ENCODE results near the gene PRRT1.

The PRRT1 gene

DNA sequence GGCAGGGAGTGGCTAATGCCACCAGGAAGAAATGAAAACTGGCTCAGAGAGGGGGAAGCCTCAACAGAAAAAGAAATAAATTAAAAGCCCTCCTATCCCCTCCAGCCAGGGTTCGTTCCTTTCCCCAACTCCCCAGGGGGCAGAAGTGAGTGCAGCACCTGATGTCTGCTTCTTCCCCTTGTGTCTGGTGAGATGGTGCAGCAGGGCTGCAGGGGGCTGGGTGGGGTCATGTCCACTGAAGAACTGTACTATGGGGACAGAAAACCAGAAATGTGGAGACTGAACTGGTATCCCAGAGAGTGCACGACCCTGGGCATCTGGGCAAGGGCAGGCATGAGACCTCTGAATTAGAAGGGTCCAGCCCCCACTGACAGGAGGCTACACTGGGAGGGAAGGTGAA lies 16.6 kb upstream of the PRRT1 start:
- Histone ChIP-seq H3K27me3 (ENCODE audit: control insufficient read depth, insufficient read depth, low read length) (no peaks in the 10 kb centered on the region), H3K4me1 (ENCODE audit: control insufficient read depth, insufficient read depth, low read length) (peaks cover 11% of the 10 kb centered on the region), H3K36me3 (ENCODE audit: insufficient read depth, low read length) (peaks cover 29% of the 10 kb centered on the region), H3K9me3 (replicated peaks; ENCODE audit: low read length) (no peaks in the 10 kb centered on the region), H3K4me2 (ENCODE audit: low read length) (no peak overlapping the region), H3K4me3 (ENCODE audit: low read length) (no peak overlapping the region), H3K9ac (ENCODE audit: low read depth, low read length) (no peak overlapping the region)

DNA sequence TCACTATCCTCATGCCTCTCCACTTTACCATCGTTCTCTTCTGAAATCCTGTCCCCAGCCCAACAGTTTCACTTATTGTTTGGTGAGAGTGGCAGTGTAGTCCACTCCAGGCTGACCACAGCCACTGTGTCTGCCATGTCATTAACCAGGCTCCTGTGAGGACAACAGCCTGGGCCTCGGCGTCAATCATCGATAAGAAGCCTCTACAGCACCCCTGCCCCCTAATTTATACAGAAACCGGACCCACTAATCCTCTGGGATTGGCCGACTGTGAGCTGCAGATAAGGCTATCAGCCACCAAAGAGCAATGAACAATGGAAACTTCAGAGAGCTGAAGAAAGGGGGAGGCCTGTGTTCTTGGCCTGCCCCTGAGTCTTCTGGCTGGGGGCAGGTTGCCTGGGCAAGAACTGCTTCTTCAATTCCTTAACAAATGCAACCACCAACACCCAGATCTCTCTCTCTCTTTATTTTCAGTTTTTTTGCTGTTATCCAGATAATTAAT lies 16.1 kb upstream of the PRRT1 start:
- Histone ChIP-seq H3K9ac (ENCODE audit: low read depth, low read length) (no peak overlapping the region), H3K4me2 (ENCODE audit: low read length) (no peak overlapping the region), H3K9me3 (replicated peaks; ENCODE audit: low read length) (no peaks in the 10 kb centered on the region), H3K4me1 (ENCODE audit: control insufficient read depth, insufficient read depth, low read length) (peaks cover 11% of the 10 kb centered on the region), H3K27me3 (ENCODE audit: control insufficient read depth, insufficient read depth, low read length) (no peaks in the 10 kb centered on the region), H3K4me3 (ENCODE audit: low read length) (no peak overlapping the region), H3K36me3 (ENCODE audit: insufficient read depth, low read length) (peaks cover 29% of the 10 kb centered on the region)

DNA sequence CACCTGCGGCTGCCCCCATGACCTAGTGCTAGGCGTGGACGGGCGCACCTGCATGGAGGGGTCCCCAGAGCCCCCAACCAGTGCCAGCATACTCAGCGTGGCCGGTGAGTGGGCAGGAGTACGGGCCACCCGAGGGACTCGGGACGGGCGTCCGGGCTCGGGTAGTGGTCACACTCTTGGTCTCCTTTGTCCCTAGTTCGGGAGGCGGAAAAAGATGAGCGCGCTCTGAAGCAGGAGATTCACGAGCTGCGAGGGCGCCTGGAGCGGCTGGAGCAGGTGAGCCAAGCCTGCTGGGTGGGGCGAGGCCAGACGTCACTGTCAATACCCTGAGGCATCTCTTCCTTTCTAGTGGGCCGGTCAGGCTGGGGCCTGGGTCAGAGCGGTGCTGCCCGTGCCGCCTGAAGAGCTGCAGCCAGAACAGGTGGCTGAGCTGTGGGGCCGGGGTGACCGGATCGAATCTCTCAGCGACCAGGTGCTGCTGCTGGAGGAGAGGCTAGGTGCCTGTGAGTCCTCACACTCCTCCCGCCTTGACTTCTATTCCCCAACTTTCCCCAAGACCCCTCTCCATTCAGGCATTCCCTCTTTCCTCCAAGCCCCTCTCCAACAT lies 15.5 kb upstream of the PRRT1 start:
- Histone ChIP-seq H3K9ac (ENCODE audit: low read depth, low read length) (no peak overlapping the region), H3K36me3 (ENCODE audit: insufficient read depth, low read length) (peaks cover 29% of the 10 kb centered on the region), H3K27me3 (ENCODE audit: control insufficient read depth, insufficient read depth, low read length) (no peaks in the 10 kb centered on the region), H3K4me2 (ENCODE audit: low read length) (no peak overlapping the region), H3K4me1 (ENCODE audit: control insufficient read depth, insufficient read depth, low read length) (peaks cover 11% of the 10 kb centered on the region), H3K4me3 (ENCODE audit: low read length) (no peak overlapping the region), H3K9me3 (replicated peaks; ENCODE audit: low read length) (no peaks in the 10 kb centered on the region)

- Histone ChIP-seq H3K4me1 (ENCODE audit: control insufficient read depth, insufficient read depth, low read length) (peaks cover 11% of the 10 kb centered on the region), H3K27me3 (ENCODE audit: control insufficient read depth, insufficient read depth, low read length) (no peaks in the 10 kb centered on the region), H3K4me2 (ENCODE audit: low read length) (no peak overlapping the region), H3K36me3 (ENCODE audit: insufficient read depth, low read length) (peaks cover 29% of the 10 kb centered on the region), H3K9me3 (replicated peaks; ENCODE audit: low read length) (no peaks in the 10 kb centered on the region), H3K9ac (ENCODE audit: low read depth, low read length) (no peak overlapping the region), H3K4me3 (ENCODE audit: low read length) (no peak overlapping the region)
Measured at GRCh38 chr6:32166411-32167061, 14.8 kb upstream of the PRRT1 start.

DNA sequence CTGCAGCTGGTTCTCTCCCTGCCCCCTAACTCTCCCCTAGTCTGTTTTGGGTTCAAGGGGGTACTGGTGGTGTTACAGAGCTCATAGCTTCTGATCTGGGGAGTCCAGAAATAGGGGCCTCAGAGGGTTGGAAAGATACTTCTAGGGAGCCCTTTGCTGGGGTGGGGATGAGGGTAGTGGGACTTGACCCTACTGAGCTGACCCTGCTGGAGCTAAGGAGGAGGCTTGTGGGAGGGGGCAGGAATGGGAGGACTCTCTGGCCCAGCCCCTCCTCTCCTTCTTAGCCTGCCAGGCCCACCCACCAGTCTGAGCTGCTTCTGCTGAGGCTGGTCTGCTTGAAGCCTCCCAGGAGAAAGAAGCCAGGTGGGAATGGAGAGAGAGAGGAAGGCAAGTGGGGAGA lies 12.6 kb upstream of the PRRT1 start, which contains the start of gene EGFL8:
Gene EGFL8, plus strand, starts transcription at position 301 of the 400 bp plus-strand sequence. CDS start 1,571 bp downstream, outside the sequence.
- Histone ChIP-seq H3K4me2 (ENCODE audit: low read length) (no peak within 1 kb of the TSS), H3K9ac (ENCODE audit: low read depth, low read length) (no peak within 1 kb of the TSS), H3K4me3 (ENCODE audit: low read length) (no peak within 1 kb of the TSS), H3K4me1 (ENCODE audit: control insufficient read depth, insufficient read depth, low read length) (peaks cover 11% of the 10 kb centered on the region), H3K27me3 (ENCODE audit: control insufficient read depth, insufficient read depth, low read length) (no peaks in the 10 kb centered on the region), H3K36me3 (ENCODE audit: insufficient read depth, low read length) (peaks cover 10% of the 10 kb centered on the region), H3K9me3 (replicated peaks; ENCODE audit: low read length) (no peaks in the 10 kb centered on the region)

GRCh38 chr6:32163559-32164258 lies 12.0 kb upstream of the PRRT1 start:
- peaks cover 10% of the 10 kb centered on the region for H3K36me3 ChIP-seq (ENCODE audit: insufficient read depth, low read length)
- H3K27me3 ChIP-seq (ENCODE audit: control insufficient read depth, insufficient read depth, low read length) = no peaks in the 10 kb centered on the region
- H3K4me2 ChIP-seq (ENCODE audit: low read length) = no peak overlapping the region
- H3K9ac ChIP-seq (ENCODE audit: low read depth, low read length) = no peak overlapping the region
- no peak overlapping the region for H3K4me3 ChIP-seq (ENCODE audit: low read length)
- H3K9me3 ChIP-seq (replicated peaks; ENCODE audit: low read length) = no peaks in the 10 kb centered on the region
- H3K4me1 ChIP-seq (ENCODE audit: control insufficient read depth, insufficient read depth, low read length) = peaks cover 5% of the 10 kb centered on the region

DNA sequence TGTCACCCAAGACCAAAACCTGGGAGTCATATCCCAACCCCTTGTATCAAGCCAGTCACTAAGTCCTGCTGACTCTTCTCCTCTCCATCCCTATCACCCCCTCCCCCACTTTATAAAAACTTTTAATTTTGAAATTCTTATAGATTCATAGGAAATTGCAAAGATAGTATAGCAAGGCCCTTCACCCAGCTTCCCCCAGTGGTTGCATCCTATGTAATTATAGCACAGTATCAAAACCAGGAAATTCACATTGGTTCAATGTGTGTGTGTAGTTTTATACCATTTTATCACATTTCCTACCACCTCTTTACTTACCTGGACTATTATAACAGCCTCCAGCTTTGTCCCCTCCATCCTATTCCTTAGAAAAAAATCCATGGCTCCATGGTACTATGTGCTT lies 6.3 kb upstream of the PRRT1 start:
- Histone ChIP-seq H3K4me1 (ENCODE audit: control insufficient read depth, insufficient read depth, low read length) (peaks cover 16% of the 10 kb centered on the region), H3K4me3 (ENCODE audit: low read length) (no peak overlapping the region), H3K36me3 (ENCODE audit: insufficient read depth, low read length) (peaks cover 18% of the 10 kb centered on the region), H3K9ac (ENCODE audit: low read depth, low read length) (no peak overlapping the region), H3K9me3 (replicated peaks; ENCODE audit: low read length) (no peaks in the 10 kb centered on the region), H3K27me3 (ENCODE audit: control insufficient read depth, insufficient read depth, low read length) (no peaks in the 10 kb centered on the region), H3K4me2 (ENCODE audit: low read length) (no peak overlapping the region)

DNA sequence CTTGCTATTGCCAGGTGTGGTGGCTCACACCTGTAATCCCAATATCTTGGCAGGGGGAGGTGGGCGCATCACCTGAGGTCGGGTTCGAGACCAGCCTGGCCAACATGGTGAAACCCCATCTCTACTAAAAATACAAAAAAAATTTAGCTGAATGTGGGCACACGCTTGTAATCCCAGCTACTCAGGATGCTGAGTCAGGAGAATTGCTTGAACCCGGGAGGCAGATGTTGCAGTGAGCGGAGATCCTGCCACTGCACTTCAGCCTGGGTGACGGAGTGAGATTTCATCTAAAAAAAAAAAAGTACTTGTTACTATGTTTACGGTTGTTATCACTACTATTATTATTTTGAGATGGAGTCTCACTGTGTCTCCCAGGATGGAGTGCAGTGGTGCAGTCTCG lies 5.2 kb upstream of the PRRT1 start:
- no peaks in the 10 kb centered on the region for H3K27me3 ChIP-seq (ENCODE audit: control insufficient read depth, insufficient read depth, low read length)
- H3K9me3 ChIP-seq (replicated peaks; ENCODE audit: low read length) = no peaks in the 10 kb centered on the region
- H3K9ac ChIP-seq (ENCODE audit: low read depth, low read length) = no peak overlapping the region
- H3K4me1 ChIP-seq (ENCODE audit: control insufficient read depth, insufficient read depth, low read length) = peaks cover 28% of the 10 kb centered on the region
- no peak overlapping the region for H3K4me3 ChIP-seq (ENCODE audit: low read length)
- H3K4me2 ChIP-seq (ENCODE audit: low read length) = no peak overlapping the region
- peaks cover 18% of the 10 kb centered on the region for H3K36me3 ChIP-seq (ENCODE audit: insufficient read depth, low read length)

DNA sequence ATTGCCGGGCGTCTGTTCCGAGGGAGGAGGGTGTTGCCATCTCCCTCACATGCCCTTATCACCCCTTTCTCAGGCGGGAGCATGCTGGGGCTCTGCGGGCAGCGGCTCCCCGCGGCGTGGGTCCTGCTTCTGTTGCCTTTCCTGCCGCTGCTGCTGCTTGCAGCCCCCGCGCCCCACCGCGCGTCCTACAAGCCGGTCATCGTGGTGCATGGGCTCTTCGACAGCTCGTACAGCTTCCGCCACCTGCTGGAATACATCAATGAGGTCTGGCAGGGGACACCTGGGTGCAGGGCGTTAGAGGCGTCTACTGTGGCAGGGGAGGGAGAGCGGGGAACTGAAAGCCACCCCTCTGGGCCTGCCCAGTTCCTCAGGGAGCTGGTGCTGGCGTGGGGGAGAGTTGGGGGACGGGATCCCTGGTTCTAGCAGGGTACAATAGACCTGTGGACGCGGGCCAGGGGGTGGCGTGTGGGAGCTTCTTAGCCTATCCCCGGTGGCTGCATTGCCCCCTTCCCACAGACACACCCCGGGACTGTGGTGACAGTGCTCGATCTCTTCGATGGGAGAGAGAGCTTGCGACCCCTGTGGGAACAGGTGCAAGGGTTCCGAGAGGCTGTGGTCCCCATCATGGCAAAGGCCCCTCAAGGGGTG lies 2.9 kb upstream of the PRRT1 start:
- Histone ChIP-seq H3K27me3 (ENCODE audit: control insufficient read depth, insufficient read depth, low read length) (peaks cover 6% of the 10 kb centered on the region), H3K4me2 (ENCODE audit: low read length) (peak overlapping the region; percentile 94), H3K9me3 (replicated peaks; ENCODE audit: low read length) (no peaks in the 10 kb centered on the region), H3K36me3 (ENCODE audit: insufficient read depth, low read length) (peaks cover 18% of the 10 kb centered on the region), H3K4me3 (ENCODE audit: low read length) (peak overlapping the region; percentile 86), H3K4me1 (ENCODE audit: control insufficient read depth, insufficient read depth, low read length) (peaks cover 28% of the 10 kb centered on the region), H3K9ac (ENCODE audit: low read depth, low read length) (peak overlapping the region; percentile 82)

- peaks cover 9% of the 10 kb centered on the region for H3K27me3 ChIP-seq (ENCODE audit: control insufficient read depth, insufficient read depth, low read length)
Measured at GRCh38 chr6:32153564-32154513, 2.1 kb upstream of the PRRT1 start, which contains the start of gene PPT2. Gene PPT2, plus strand, starts transcription at chr6:32154141. Its CDS starts 454 bp downstream, at chr6:32154595.

More at GRCh38 chr6:32153564-32154513, 2.1 kb upstream of the PRRT1 start, which contains the start of gene PPT2:
- peaks cover 18% of the 10 kb centered on the region for H3K36me3 ChIP-seq (ENCODE audit: insufficient read depth, low read length)
- peak within 1 kb of the TSS; percentile 94 for H3K4me2 ChIP-seq (ENCODE audit: low read length)
- H3K4me3 ChIP-seq (ENCODE audit: low read length) = peak within 1 kb of the TSS; percentile 86
- peaks cover 28% of the 10 kb centered on the region for H3K4me1 ChIP-seq (ENCODE audit: control insufficient read depth, insufficient read depth, low read length)
- H3K9ac ChIP-seq (ENCODE audit: low read depth, low read length) = peak within 1 kb of the TSS; percentile 82
- no peaks in the 10 kb centered on the region for H3K9me3 ChIP-seq (replicated peaks; ENCODE audit: low read length)
